AG09319 (cell line): ENCODE results near the gene EIF5B.

Source experiments
- DNase-seq: peaks from one replicate; pipeline ENCODE4 v3.0.0-alpha.2; 2010; ENCODE audit warnings: low read depth; ENCODE audit errors: extremely low read depth
- TF ChIP-seq, protein P1 (sequence below): IDR thresholded peaks from 2 replicates; pipeline ENCODE4 v1.5.1; 2011; ENCODE audit warnings: low read depth, mild to moderate bottlenecking, inconsistent platforms, low read length, moderate library complexity

The EIF5B gene

DNA sequence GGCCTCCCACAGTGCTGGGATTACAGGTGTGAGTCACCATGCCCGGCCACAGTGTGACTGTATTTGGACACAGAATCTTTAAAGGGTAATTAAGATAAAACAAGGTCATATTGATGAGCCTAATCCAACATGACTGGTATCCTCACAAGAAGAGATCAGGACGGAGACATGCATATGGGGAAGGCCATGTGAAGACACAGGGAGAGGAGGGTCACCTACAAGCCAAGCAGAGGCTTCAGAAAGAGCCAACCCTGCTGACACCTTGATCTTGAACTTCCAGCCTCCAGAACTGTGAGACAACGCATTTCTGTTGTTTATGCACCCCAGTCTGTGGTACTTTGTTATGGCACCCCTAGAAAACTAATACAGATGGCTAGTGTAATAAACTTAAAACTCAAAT lies 80.2 kb downstream of the EIF5B start:
- no peak for DNase-seq
- TF ChIP-seq, protein P1, sequence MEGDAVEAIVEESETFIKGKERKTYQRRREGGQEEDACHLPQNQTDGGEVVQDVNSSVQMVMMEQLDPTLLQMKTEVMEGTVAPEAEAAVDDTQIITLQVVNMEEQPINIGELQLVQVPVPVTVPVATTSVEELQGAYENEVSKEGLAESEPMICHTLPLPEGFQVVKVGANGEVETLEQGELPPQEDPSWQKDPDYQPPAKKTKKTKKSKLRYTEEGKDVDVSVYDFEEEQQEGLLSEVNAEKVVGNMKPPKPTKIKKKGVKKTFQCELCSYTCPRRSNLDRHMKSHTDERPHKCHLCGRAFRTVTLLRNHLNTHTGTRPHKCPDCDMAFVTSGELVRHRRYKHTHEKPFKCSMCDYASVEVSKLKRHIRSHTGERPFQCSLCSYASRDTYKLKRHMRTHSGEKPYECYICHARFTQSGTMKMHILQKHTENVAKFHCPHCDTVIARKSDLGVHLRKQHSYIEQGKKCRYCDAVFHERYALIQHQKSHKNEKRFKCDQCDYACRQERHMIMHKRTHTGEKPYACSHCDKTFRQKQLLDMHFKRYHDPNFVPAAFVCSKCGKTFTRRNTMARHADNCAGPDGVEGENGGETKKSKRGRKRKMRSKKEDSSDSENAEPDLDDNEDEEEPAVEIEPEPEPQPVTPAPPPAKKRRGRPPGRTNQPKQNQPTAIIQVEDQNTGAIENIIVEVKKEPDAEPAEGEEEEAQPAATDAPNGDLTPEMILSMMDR: no peak

DNA sequence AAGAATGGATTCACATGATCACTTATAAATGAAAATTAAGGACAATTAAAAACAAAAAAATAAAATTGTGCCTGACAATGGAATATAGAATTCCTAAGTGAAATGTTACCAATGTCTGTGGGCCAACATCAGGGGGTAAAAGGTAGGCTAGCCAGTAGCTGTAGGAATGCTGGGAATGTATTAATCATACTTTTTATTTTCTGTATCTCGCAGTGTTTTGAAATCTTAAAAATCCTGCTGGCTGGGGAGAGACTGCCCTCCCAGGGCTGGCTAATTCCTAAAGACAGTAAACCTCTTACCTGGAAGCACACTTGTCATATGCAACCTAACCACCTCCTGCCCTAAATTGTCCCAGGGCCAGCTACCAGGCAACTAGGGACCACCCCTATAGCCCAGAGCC lies 82.8 kb downstream of the EIF5B start:
- DNase-seq: no peak
- TF ChIP-seq, protein P1: no peak

DNA sequence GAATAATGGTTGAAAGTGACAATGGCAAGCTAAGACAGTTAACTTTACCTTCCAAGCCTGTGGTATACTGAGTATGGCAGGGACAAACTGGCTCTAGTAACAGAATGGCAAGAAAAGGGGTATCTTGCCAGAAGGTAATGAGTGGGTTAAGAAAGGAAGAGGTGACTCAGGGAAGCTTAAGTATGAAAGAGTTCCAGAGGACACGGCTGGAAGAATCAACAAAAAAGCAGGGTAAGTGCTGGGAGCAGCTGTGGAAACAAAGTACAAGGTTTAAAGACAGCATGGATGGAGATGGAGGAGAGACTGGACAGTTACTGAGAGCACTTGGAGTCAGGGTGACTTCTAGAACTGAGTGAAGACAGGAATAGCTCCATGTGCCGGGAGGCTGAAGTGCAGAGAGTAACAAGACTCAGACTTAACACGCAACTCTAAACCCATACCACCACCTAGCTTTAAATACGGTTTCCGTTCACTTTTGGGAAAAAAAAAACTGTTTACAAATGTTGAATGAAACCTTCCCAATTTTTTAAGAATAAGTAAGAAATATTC lies 83.6 kb downstream of the EIF5B start:
- no peak for DNase-seq
- TF ChIP-seq, protein P1: no peak

DNA sequence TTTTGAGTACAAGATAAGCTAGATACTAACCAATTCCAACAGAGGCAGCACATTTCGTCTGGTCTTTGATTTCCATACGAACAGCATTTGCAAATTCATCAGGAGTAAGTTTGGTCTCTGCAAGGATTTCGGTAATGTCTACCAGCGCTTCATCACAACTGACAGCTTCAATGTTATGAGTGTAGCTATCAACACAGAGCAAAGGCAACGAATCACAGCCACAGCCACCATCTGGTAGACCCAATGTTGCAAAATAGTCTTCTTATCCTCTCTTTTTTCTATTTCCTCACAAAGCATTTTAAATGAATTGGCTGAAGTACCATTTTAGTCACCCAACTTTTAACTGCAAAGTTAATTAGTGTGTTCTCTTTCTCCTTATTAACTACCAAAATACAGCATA lies 84.3 kb downstream of the EIF5B start:
- no peak for DNase-seq
- TF ChIP-seq, protein P1: no peak

DNA sequence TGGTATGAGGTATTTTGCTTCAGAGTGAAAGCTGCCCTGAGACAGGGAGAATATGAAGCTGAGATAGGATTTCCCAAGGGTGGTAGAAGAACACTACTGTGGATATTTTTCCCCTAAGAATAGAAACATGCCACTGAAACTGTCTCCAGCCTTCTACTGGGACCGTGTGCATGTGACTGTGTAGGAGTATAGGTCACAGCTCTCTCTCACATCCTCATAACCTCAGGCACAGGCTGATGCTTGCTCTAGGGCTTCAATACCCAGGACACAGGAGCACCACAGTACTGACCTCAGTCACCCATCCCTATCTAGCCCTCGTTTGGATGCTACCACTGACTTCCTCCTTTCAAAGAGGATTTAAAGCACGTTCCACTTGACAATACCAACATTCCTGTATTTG lies 85.4 kb downstream of the EIF5B start:
- TF ChIP-seq, protein P1: no peak

DNA sequence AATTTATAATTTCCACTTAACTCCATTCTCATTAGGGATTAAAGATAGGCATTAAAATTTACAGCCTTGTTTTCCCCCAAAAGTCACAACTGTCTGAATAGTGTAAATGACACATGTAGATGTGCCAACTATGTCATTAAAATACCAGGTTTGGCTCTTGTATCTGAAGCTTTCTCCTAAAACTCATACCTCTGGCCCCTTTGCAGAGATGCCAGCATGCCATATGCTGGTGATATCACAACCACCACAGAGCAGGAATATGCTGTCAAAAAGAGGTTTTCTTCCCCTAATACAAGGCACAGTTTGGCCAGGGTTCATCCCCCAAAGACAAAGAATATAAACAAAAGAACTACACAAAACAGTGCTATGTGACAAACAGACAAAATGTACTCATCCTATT lies 87.2 kb downstream of the EIF5B start:
- TF ChIP-seq, protein P1: no peak
- no peak for DNase-seq

More for the DNA sequence above, 85.4 kb downstream of the EIF5B start:
- no peak for DNase-seq

DNA sequence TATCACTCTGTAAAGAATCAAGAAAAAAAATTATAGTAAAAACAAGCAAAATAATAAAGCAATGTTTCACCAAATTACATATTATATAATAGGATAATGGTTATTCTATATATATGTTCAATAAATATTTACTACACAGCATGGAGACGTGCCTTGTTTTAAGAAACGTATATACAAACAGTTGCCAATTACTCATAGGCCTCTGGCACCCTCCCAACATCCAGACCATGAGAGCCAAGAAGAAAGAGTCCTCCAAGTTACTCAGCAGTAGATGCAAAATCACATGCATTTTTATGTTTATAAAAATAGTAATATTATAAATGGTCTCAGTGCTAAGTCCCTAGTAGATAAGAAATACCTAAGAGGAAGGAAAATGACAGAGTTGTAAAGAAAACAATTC lies 87.8 kb downstream of the EIF5B start:
- TF ChIP-seq, protein P1: no peak
- DNase-seq: peak; percentile 30
